DOHH2 (cell line): ENCODE data around the gene SPAST.
"Not testable (repeated sequence)": the region's sequence is repeated elsewhere in the genome, so short reads cannot be mapped to it uniquely, and the experiment has no call there.

ENCODE experiments used
- H3F3A ChIP-seq: fragments of 200-600 bp; sonication (generic), shearing (Covaris generic); 2 replicates; pipeline ENCODE4 v1.6.0; 2016; ENCODE audit warnings: antibody characterized with exemption, mild to moderate bottlenecking; ENCODE audit not compliant: control insufficient read depth, insufficient read depth
- H3K27ac ChIP-seq: fragments of 200-600 bp; sonication (generic); 2 replicates; pipeline ENCODE4 v1.5.1; 2014; ENCODE audit warnings: low read depth, mild to moderate bottlenecking, low read length, moderate library complexity
- H3K27me3 ChIP-seq: fragments of 200-600 bp; sonication (generic); 2 replicates; pipeline ENCODE4 v1.6.1; 2014; ENCODE audit warnings: mild to moderate bottlenecking, low read length, mixed read lengths; ENCODE audit not compliant: control insufficient read depth
- H3K36me3 ChIP-seq: fragments of 200-600 bp; sonication (generic); 2 replicates; pipeline ENCODE4 v1.6.1; 2014; ENCODE audit warnings: mild to moderate bottlenecking, low read length, moderate library complexity, mixed read lengths; ENCODE audit not compliant: control insufficient read depth
- H3K4me1 ChIP-seq: fragments of 200-600 bp; sonication (generic); 2 replicates; pipeline ENCODE4 v1.6.1; 2014; ENCODE audit warnings: mild to moderate bottlenecking, low read length, mixed read lengths; ENCODE audit not compliant: control insufficient read depth
- H3K4me2 ChIP-seq: fragments of 200-600 bp; sonication (generic); 2 replicates; pipeline ENCODE4 v1.6.0; 2014; ENCODE audit warnings: mild to moderate bottlenecking, low read length, moderate library complexity
- H3K4me3 ChIP-seq: fragments of 200-600 bp; sonication (generic); 2 replicates; pipeline ENCODE4 v1.5.1; 2014; ENCODE audit warnings: mild to moderate bottlenecking, low read length, mixed read lengths
- H3K79me2 ChIP-seq: fragments of 200-600 bp; sonication (generic); 2 replicates; pipeline ENCODE4 v1.6.1; 2014; ENCODE audit warnings: mild to moderate bottlenecking, low read length, mixed read lengths; ENCODE audit not compliant: control insufficient read depth
- H3K9me2 ChIP-seq: fragments of 200-600 bp; sonication (generic); replicated peaks from 2 replicates; pipeline ENCODE4 v1.6.1; 2014; ENCODE audit warnings: mild to moderate bottlenecking, low read length, mixed read lengths; ENCODE audit not compliant: control insufficient read depth
- H3K9me3 ChIP-seq: fragments of 200-600 bp; sonication (generic); 2 replicates; pipeline ENCODE4 v1.6.1; 2014; ENCODE audit warnings: antibody characterized with exemption, low read length, mixed read lengths; ENCODE audit not compliant: control insufficient read depth, insufficient read depth
- H4K20me1 ChIP-seq: fragments of 200-600 bp; sonication (generic); 2 replicates; pipeline ENCODE4 v1.6.0; 2014; ENCODE audit warnings: low read depth, mild to moderate bottlenecking, antibody characterized with exemption, low read length, moderate library complexity; ENCODE audit not compliant: control insufficient read depth, insufficient read depth
- CTCF ChIP-seq: fragments of 200-600 bp; sonication (generic); IDR thresholded peaks from one replicate; pipeline ENCODE4 v1.5.1; 2014; ENCODE audit warnings: antibody characterized with exemption, mild to moderate bottlenecking, low read depth, low read length; ENCODE audit not compliant: poor library complexity, severe bottlenecking
- EZH2phosphoT487 ChIP-seq: fragments of 200-600 bp; sonication (generic); IDR thresholded peaks from 2 replicates; pipeline ENCODE4 v1.6.1; 2017; ENCODE audit warnings: borderline replicate concordance, mild to moderate bottlenecking, antibody characterized with exemption, low read length, moderate library complexity, mixed read lengths

The SPAST gene

GRCh38 chr2:32182667-32183066 is 119.3 kb downstream of the SPAST start:
- Histone ChIP-seq H4K20me1 (no peaks in the 10 kb centered on the region), H3K36me3 (peaks cover 34% of the 10 kb centered on the region), H3F3A (no peaks in the 10 kb centered on the region), H3K27me3 (no peaks in the 10 kb centered on the region), H3K4me2 (no peak overlapping the region), H3K9me3 (no peaks in the 10 kb centered on the region), H3K27ac (no peak overlapping the region), H3K9me2 (no peaks in the 10 kb centered on the region), H3K4me1 (no peaks in the 10 kb centered on the region), H3K4me3 (no peak overlapping the region), H3K79me2 (no peaks in the 10 kb centered on the region)
- TF ChIP-seq EZH2phosphoT487: no peak
- TF ChIP-seq CTCF: no peak

GRCh38 chr2:32189011-32189410 is 125.7 kb downstream of the SPAST start:
- Histone ChIP-seq H3K36me3 (peaks cover 47% of the 10 kb centered on the region), H3K4me2 (no peak overlapping the region), H3K4me1 (peaks cover 6% of the 10 kb centered on the region), H3K27ac (no peak overlapping the region), H4K20me1 (no peaks in the 10 kb centered on the region), H3F3A (no peaks in the 10 kb centered on the region), H3K79me2 (no peaks in the 10 kb centered on the region), H3K4me3 (no peak overlapping the region), H3K9me3 (no peaks in the 10 kb centered on the region), H3K27me3 (no peaks in the 10 kb centered on the region), H3K9me2 (no peaks in the 10 kb centered on the region)
- TF ChIP-seq CTCF (no peak), EZH2phosphoT487 (no peak)

- no peaks in the 10 kb centered on the region for H4K20me1 ChIP-seq
- no peaks in the 10 kb centered on the region for H3K79me2 ChIP-seq
- no peak overlapping the region for H3K4me2 ChIP-seq
- no peaks in the 10 kb centered on the region for H3K27me3 ChIP-seq
- peaks cover 6% of the 10 kb centered on the region for H3K4me1 ChIP-seq
- H3K27ac ChIP-seq: no peak overlapping the region
- TF ChIP-seq EZH2phosphoT487 (no peak), CTCF (no peak)
- no peaks in the 10 kb centered on the region for H3F3A ChIP-seq
- no peak overlapping the region for H3K4me3 ChIP-seq
- H3K36me3 ChIP-seq: peaks cover 52% of the 10 kb centered on the region
- no peaks in the 10 kb centered on the region for H3K9me2 ChIP-seq
- no peaks in the 10 kb centered on the region for H3K9me3 ChIP-seq
Observed at GRCh38 chr2:32192418-32192817, 129.1 kb downstream of the SPAST start.

- Histone ChIP-seq H3K27me3 (no peaks in the 10 kb centered on the region), H4K20me1 (no peaks in the 10 kb centered on the region), H3K9me2 (no peaks in the 10 kb centered on the region), H3F3A (no peaks in the 10 kb centered on the region; the same call in 1 of the 2 replicates), H3K4me1 (no peaks in the 10 kb centered on the region), H3K27ac (no peak overlapping the region), H3K4me2 (no peak overlapping the region), H3K9me3 (no peaks in the 10 kb centered on the region), H3K36me3 (peaks cover 36% of the 10 kb centered on the region), H3K4me3 (no peak overlapping the region), H3K79me2 (no peaks in the 10 kb centered on the region)
- TF ChIP-seq CTCF (no peak), EZH2phosphoT487 (no peak)
Observed at GRCh38 chr2:32200814-32201213, 137.5 kb downstream of the SPAST start.

- not testable (repeated sequence) for H3F3A ChIP-seq, H3K4me3 ChIP-seq, H3K27ac ChIP-seq, H3K4me1 ChIP-seq, H3K9me2 ChIP-seq, H4K20me1 ChIP-seq, H3K27me3 ChIP-seq, H3K4me2 ChIP-seq, H3K9me3 ChIP-seq, H3K79me2 ChIP-seq
- H3K36me3 ChIP-seq: peaks cover 24% of the 10 kb centered on the region
Observed at GRCh38 chr2:32203428-32203827, 140.1 kb downstream of the SPAST start.
